Fibroblast of skin of abdomen (primary cell): ENCODE measurements around the gene CFAP73.
"Not testable (repeated sequence)": the region's sequence is repeated elsewhere in the genome, so short reads cannot be mapped to it uniquely, and the experiment has no call there.

Experiments
- DNase-seq: peaks from one replicate; pipeline ENCODE4 v3.0.0-alpha.2; 2013

Gene CFAP73

GRCh38 chr12:113194971-113195391, 45.5 kb downstream of the CFAP73 start:
- DNase-seq = peak; percentile 84

- no peak for DNase-seq
Measured at GRCh38 chr12:113195598-113195997, 46.1 kb downstream of the CFAP73 start.

- no peak for DNase-seq
Measured at GRCh38 chr12:113196582-113196981, 47.1 kb downstream of the CFAP73 start.

DNA sequence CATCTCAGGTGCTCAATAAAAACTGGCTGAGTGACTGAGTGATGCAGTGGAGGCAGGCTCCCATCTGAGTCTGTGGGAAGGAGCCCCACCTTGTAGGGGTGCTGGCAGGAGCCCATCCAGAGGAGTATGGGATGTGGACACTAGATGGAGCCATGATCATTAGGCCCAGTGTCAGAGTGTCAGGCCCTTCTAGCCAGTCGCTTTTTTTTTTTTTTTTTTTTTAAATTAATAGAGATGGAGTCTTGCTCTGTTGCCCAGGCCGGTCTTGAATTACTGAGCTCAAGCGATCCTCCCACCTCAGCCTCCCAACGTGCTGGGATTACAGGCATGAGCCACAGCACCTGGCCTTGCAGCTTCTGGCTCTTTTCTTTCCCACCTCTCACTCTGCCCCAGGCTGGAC, 47.5 kb downstream of the CFAP73 start:
- peak; percentile 72 for DNase-seq

DNA sequence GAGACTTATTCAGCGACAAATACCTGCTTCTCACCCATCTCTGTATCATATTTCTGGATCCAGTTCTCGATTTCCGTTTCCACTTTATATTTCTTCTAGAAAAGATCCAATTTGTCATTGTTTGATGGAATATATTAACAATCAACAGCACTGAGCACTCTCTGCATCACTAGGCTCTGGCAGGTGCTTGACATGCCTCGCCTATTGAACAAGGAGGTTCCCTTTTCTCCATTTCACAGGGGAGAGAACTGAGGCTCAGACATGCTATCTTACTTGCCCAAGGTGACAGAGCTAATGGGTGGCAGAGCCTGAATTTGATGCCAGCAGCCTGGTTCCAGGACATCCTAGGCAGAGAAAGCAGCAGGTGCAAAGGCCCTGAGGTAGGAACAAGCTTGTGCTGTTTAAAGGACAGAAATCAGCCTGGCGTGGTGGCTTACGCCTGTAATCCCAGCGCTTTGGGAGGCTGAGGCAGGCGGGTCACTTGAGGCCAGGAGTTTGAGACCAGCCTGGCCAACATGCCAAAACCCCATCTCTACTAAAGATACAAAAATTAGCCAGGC, 48.1 kb downstream of the CFAP73 start:
- no peak for DNase-seq

DNA sequence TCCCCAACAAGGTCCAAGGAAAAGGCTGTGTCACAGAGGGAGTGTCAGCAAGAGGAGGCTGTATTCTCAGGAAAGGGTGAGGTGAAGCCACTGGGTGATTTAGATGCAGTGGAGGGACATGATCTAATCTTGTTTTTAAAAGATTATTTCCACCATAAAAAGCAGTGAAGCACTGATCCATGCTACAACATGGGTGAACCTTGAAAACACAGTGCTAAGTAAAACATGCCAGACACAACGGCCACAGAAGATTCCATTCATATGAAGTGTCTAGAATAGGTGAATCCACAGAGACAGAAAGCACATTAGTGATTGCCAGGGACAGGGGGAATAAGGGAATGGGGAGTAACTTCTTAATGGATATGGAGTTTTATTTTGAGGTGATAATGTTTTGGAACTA, 48.8 kb downstream of the CFAP73 start:
- no peak for DNase-seq

- DNase-seq = no peak
Measured at GRCh38 chr12:113200021-113200797, 50.7 kb downstream of the CFAP73 start.

- DNase-seq = no peak
Measured at GRCh38 chr12:113201187-113202177, 52.0 kb downstream of the CFAP73 start.

DNA sequence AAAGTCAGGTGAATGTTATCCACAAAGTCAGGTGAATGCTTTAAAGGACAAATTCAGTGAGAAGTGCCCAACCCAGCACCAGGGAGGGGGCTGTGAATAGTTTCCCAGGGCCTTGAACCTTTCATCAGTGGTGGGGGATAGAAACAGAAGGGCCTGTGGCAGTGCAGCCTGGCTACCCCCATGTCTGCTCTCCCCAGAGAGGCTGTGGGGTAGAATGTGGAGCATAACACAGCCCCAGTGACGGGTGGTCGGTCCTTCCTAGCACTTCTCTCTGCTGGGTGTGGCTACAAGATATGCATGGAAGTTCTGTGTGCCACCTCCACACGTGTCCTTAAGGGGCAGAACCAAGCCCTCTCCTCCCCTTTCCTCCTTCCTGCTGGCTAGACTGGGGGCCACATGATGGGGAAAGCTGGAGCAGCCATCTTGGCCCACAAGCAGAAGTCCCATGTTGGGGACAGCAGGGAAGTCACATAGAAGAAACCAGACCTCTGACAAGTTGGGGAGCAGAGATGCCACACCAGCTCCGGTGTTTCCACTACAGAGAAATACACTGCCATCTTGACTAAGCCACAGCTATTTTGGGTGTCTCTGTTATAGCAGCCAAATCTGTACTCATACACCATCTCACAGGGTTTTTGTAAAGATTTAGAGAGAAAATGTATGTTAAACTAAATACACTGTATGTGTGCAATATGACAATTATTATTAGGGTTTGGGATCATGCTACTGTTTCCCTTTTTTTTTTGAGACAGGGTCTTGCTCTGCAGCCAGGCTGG, 53.0 kb downstream of the CFAP73 start:
- DNase-seq = no peak

- no peak for DNase-seq
Measured at GRCh38 chr12:113203852-113204760, 54.6 kb downstream of the CFAP73 start.

GRCh38 chr12:113204804-113205203, 55.3 kb downstream of the CFAP73 start:
- no peak for DNase-seq

- not testable (repeated sequence) for DNase-seq
Measured at GRCh38 chr12:113206802-113207201, 57.3 kb downstream of the CFAP73 start.

- peak; percentile 38 for DNase-seq
Measured at GRCh38 chr12:113207613-113208040, 58.1 kb downstream of the CFAP73 start.

DNA sequence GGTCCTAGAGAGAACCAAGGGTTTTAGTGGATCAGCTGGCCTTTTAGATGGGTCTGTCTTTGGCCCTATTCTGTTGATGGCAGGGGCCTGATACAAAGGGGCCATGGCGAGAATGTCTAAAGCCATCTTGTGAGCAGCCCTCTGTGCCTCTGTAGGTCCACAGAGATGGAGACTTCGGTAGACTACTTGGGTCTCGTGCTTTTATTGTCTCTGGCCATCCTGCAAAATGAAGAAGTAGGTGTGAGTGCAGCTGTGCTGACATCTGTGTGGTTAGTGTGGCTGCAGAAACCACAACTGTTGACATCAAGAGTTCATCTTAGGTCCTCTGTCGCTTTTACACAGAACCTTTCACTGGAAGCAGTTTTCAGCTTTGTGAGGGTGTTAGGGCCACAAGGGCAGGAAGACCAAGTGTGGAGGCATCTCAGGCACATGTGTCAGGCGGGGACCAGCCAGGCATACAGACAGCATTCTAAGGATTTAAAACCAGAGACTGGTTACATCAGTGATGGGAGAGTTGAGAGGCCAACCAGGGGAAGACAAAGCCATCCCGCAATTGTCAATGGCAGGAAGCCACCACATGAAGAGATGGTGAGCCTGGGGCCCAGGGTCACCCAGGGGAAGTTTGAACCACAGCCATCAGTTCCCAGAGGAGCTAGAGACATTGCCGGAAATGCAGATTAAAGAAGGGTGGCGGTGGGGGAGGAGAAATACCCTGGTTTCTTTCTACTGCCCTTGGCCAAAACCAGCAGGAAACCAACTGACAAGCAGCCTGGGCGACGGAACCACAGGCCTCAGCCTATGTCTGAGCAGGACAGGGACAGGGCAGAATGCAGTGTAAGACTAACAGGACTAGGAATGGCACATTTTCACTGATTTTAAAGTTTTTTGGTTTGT, 58.8 kb downstream of the CFAP73 start:
- DNase-seq = peak; percentile 60
